Measurements from ENCODE around the gene SDC1. TPM values are rescaled to one million over a fixed set of nuclear protein-coding genes. Genes with fewer than 3 reads are reported as not detected.

SDC1 gene
- total RNA-seq, 1 donor from 2014 or later: 74.3 TPM

- no peak overlapping the region for H3K27ac Mint-ChIP-seq (ENCODE audit: unreplicated experiment)
- Histone ChIP-seq H3K27me3 (ENCODE audit: insufficient read depth, low read length) (no peaks in the 10 kb centered on the region), H2AFZ (ENCODE audit: low read depth, low read length) (no peak overlapping the region), H3K27ac (ENCODE audit: low read depth, low read length) (no peak overlapping the region), H3K4me3 (ENCODE audit: insufficient read depth, low read depth, low read length) (no peak overlapping the region), H3K79me2 (ENCODE audit: insufficient read depth, low read length) (no peaks in the 10 kb centered on the region), H3K9me3 (ENCODE audit: insufficient read depth, low read depth, low read length) (no peaks in the 10 kb centered on the region), H3K4me1 (ENCODE audit: insufficient read depth, low read length) (peaks cover 24% of the 10 kb centered on the region), H3K9ac (ENCODE audit: low read length) (no peak overlapping the region), H3K4me2 (ENCODE audit: low read length) (peak overlapping the region; percentile 36), H3K36me3 (ENCODE audit: insufficient read depth, low read length) (no peaks in the 10 kb centered on the region), H4K20me1 (ENCODE audit: insufficient read depth, low read length) (no peaks in the 10 kb centered on the region)
- FAIRE-seq: no peak
- peaks cover 3% of the 10 kb centered on the region for H3K27me3 Mint-ChIP-seq (ENCODE audit: low read depth, unreplicated experiment)
- H3K36me3 Mint-ChIP-seq (ENCODE audit: low read depth, unreplicated experiment): no peaks in the 10 kb centered on the region
- H3K4me3 Mint-ChIP-seq (ENCODE audit: unreplicated experiment): no peak overlapping the region
- H3K9me3 Mint-ChIP-seq (ENCODE audit: unreplicated experiment): peaks cover 2% of the 10 kb centered on the region
- TF ChIP-seq CTCF (IDR thresholded peaks at IDR 0.05; ENCODE audit: insufficient read depth, low read depth, low read length) (no peak), EZH2 (IDR thresholded peaks at IDR 0.05; ENCODE audit: insufficient read depth, low read length) (no peak)
- DNase-seq (ENCODE audit: low read depth): no peak
- peaks cover 33% of the 10 kb centered on the region for H3K4me1 Mint-ChIP-seq (ENCODE audit: low read depth, unreplicated experiment)
Measured at GRCh38 chr2:20150806-20151571, 73.9 kb downstream of the SDC1 start.

Other genes starting within 250 kb of the SDC1 start
- gene WDR35, start 235.0 kb downstream of the SDC1 start, total RNA-seq: 9.1 and 9.6 TPM in 2 replicates
- 11.4 and 13.3 TPM in 2 replicates for gene MATN3, start 212.5 kb downstream of the SDC1 start, total RNA-seq
- gene LAPTM4A, start 173.5 kb downstream of the SDC1 start, total RNA-seq: 300 and 337 TPM in 2 replicates
- gene PUM2, start 125.7 kb upstream of the SDC1 start, total RNA-seq: 55.6 and 69.4 TPM in 2 replicates
- gene RHOB, start 221.9 kb upstream of the SDC1 start, total RNA-seq: 161 and 173 TPM in 2 replicates

Data from astrocyte (in vitro differentiated cells and primary cell).